Measurements from ENCODE around the gene HPSE2. TPM values are rescaled to one million over a fixed set of nuclear protein-coding genes. Genes with fewer than 3 reads are reported as not detected.
A peak's percentile ranks its signal among the peaks of the same experiment; 100 is the strongest.

Gene HPSE2
- total and polyA plus RNA-seq, 12 donors: 0.04 to 0.24 (median 0.13) TPM; not detected in 6

- H3K27ac ChIP-seq: no peak overlapping the region
- ATAC-seq: no peak
- no peak for DNase-seq
- no peaks in the 10 kb centered on the region for H3K4me1 ChIP-seq
- H3K4me3 ChIP-seq: no peak overlapping the region
- peaks cover 0 to 24% (median 11%) of the 10 kb centered on the region in 11 donors for H3K9me3 ChIP-seq
- no peak for TF ChIP-seq CTCF (IDR thresholded peaks at IDR 0.05)
- H3K36me3 ChIP-seq: no peaks in the 10 kb centered on the region
- intact Hi-C loops (cut with DNase I): loop anchor here in 3 of 10 donors (10.0 kb wide), 2 partner anchors 181 to 201 kb away; no protein-coding TSS in a partner anchor
- peaks cover 0 to 4% (median 0%) of the 10 kb centered on the region in 7 donors for H3K27me3 ChIP-seq
These were observed 569.4 kb downstream of the HPSE2 start for GRCh38 chr10:98666276-98666675.

- no peaks in the 10 kb centered on the region for H3K4me1 ChIP-seq
- intact Hi-C loops (cut with DNase I): loop anchor here in 6 of 10 donors (5.0 to 10.0 kb wide), 4 partner anchors 93 to 200 kb away; no protein-coding TSS in a partner anchor
- peak in 8 of 9 donors; percentile 7 to 65 (median 48) for TF ChIP-seq CTCF (IDR thresholded peaks at IDR 0.05)
- H3K4me3 ChIP-seq: no peak overlapping the region
- H3K36me3 ChIP-seq: no peaks in the 10 kb centered on the region
- H3K27me3 ChIP-seq: peaks cover 0 to 4% (median 0%) of the 10 kb centered on the region in 7 donors
- no peak for DNase-seq
- peaks cover 0 to 24% (median 11%) of the 10 kb centered on the region in 11 donors for H3K9me3 ChIP-seq
- H3K27ac ChIP-seq: no peak overlapping the region
- no peak for ATAC-seq
- 43 to 44% methylated on average over 13 of the region's 13 CpGs for WGBS, 2 donors
These were observed 571.2 kb downstream of the HPSE2 start for GRCh38 chr10:98664329-98665042.

GRCh38 chr10:98659951-98660350 lies 575.7 kb downstream of the HPSE2 start:
- Histone ChIP-seq H3K36me3 (no peaks in the 10 kb centered on the region), H3K27me3 (peaks cover 0 to 3% (median 0%) of the 10 kb centered on the region in 7 donors), H3K4me3 (no peak overlapping the region), H3K27ac (no peak overlapping the region), H3K9me3 (peaks cover 0 to 7% (median 0%) of the 10 kb centered on the region in 11 donors), H3K4me1 (no peaks in the 10 kb centered on the region)
- ATAC-seq: no peak
- intact Hi-C loops (cut with DNase I): loop anchor here in 6 of 10 donors (5.0 to 10.0 kb wide), 4 partner anchors 97 to 195 kb away; no protein-coding TSS in a partner anchor
- TF ChIP-seq CTCF (IDR thresholded peaks at IDR 0.05): no peak
- no peak for DNase-seq

- ATAC-seq (no peak), DNase-seq (no peak)
- Histone ChIP-seq H3K9me3 (no peaks in the 10 kb centered on the region), H3K4me1 (no peaks in the 10 kb centered on the region), H3K27me3 (peaks cover 0 to 6% (median 0%) of the 10 kb centered on the region in 7 donors), H3K27ac (no peak overlapping the region), H3K36me3 (no peaks in the 10 kb centered on the region), H3K4me3 (no peak overlapping the region)
- no peak for TF ChIP-seq CTCF (IDR thresholded peaks at IDR 0.05)
- intact Hi-C loops (cut with DNase I): no loop called here
These were observed 580.2 kb downstream of the HPSE2 start for GRCh38 chr10:98655492-98655891.

Data from heart right ventricle (tissue), 16 donors.